NB4 (cell line): ENCODE data around the gene LGALS4.
"Not testable (repeated sequence)": the region's sequence is repeated elsewhere in the genome, so short reads cannot be mapped to it uniquely, and the experiment has no call there.

Experiments used
- DNase-seq: peaks from one replicate; pipeline ENCODE4 v3.0.0; 2010; ENCODE audit warnings: low read depth
- H3K4me3 ChIP-seq: one replicate; pipeline ENCODE4 v1.5.1; 2011; ENCODE audit warnings: mild to moderate bottlenecking, low read depth, low read length, moderate library complexity
- CTCF ChIP-seq: IDR thresholded peaks from one replicate; pipeline ENCODE4 v1.5.1; 2012; ENCODE audit warnings: low read depth, low read length
- MAX ChIP-seq: IDR thresholded peaks from 2 replicates; pipeline ENCODE4 v1.6.1; 2011; ENCODE audit warnings: low read depth, low read length
- MYC ChIP-seq: IDR thresholded peaks from 2 replicates; pipeline ENCODE4 v1.6.1; 2011; ENCODE audit warnings: low read depth, low read length
- POLR2A ChIP-seq: IDR thresholded peaks from 2 replicates; pipeline ENCODE4 v1.6.1; 2011; ENCODE audit warnings: mild to moderate bottlenecking; ENCODE audit not compliant: insufficient read length; ENCODE audit errors: extremely low read depth

LGALS4 gene

GRCh38 chr19:38781058-38781457 lies 31.7 kb downstream of the LGALS4 start:
- DNase-seq: no peak
- TF ChIP-seq MAX (no peak), CTCF (no peak), MYC (no peak), POLR2A (no peak)
- no peak overlapping the region for H3K4me3 ChIP-seq

- H3K4me3 ChIP-seq: no peak overlapping the region
- no peak for DNase-seq
- TF ChIP-seq POLR2A (no peak), MYC (no peak), CTCF (no peak), MAX (no peak)
Measured at GRCh38 chr19:38780443-38780842, 32.3 kb downstream of the LGALS4 start.

- H3K4me3 ChIP-seq: no peak overlapping the region
- no peak for DNase-seq
- TF ChIP-seq POLR2A (no peak), MYC (no peak), MAX (no peak), CTCF (no peak)
Measured at GRCh38 chr19:38778733-38779132, 34.0 kb downstream of the LGALS4 start.

GRCh38 chr19:38774181-38774950 lies 38.4 kb downstream of the LGALS4 start:
- no peak overlapping the region for H3K4me3 ChIP-seq
- TF ChIP-seq MYC (no peak), MAX (no peak), CTCF (no peak), POLR2A (no peak)
- DNase-seq: no peak

GRCh38 chr19:38773469-38774177 lies 39.1 kb downstream of the LGALS4 start, which contains the start of gene LGALS7:
Gene LGALS7, minus strand, starts transcription at chr19:38773517. Its CDS starts 25 bp downstream, at chr19:38773492.
- no peak for TF ChIP-seq POLR2A
- TF ChIP-seq MAX: no peak
- no peak for DNase-seq
- no peak within 1 kb of the TSS for H3K4me3 ChIP-seq

GRCh38 chr19:38771569-38771968 lies 41.2 kb downstream of the LGALS4 start:
- DNase-seq, H3K4me3 ChIP-seq: not testable (repeated sequence)

GRCh38 chr19:38770949-38771275 lies 41.8 kb downstream of the LGALS4 start:
- not testable (repeated sequence) for DNase-seq, H3K4me3 ChIP-seq

GRCh38 chr19:38770228-38770948 lies 42.4 kb downstream of the LGALS4 start:
- DNase-seq, H3K4me3 ChIP-seq: not testable (repeated sequence)
